Measurements from ENCODE around the gene UTP14A. TPM values are rescaled to one million over a fixed set of nuclear protein-coding genes. Genes with fewer than 3 reads are reported as not detected.

Gene UTP14A
- total RNA-seq, 1 experiment from 2014 or later = 20.2 TPM

DNA sequence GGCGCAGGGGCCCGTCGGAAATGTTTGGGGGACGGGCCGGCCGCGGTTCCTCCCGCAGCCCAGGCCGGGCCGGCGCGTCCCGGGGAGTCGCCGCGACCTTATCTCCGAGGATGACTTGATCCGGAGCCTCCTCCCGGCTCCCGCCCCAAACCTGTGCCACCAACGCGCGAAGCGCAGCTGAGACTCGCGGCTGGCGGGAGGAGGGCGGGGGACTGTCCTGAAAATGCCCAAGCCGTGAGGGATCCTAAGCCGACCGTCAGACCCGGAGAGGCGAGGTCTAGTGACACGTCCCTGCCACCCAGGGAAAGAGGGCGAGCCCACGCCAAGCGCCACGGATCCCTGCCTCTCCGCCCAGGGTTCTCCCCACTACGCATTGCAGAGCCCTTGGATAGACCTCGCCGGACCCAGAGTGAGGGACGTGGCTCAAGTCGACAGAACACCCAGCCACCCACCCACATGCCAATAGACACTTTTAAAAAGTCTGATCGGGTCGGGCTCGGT, 26.9 kb downstream of the UTP14A start:
- Histone ChIP-seq H3K79me2 (ENCODE audit: low read length) (no peaks in the 10 kb centered on the region), H3K27ac (ENCODE audit: low read length) (no peak overlapping the region), H4K20me1 (ENCODE audit: low read length) (no peaks in the 10 kb centered on the region), H3K4me3 (ENCODE audit: low read length) (peak overlapping the region; percentile 60), H3K36me3 (ENCODE audit: low read depth, low read length) (no peaks in the 10 kb centered on the region; the same call in 1 of the 2 replicates), H3K9ac (ENCODE audit: low read length) (peak overlapping the region; percentile 27; the same call in 1 of the 2 replicates), H3K9me3 (ENCODE audit: low read length) (no peaks in the 10 kb centered on the region), H3F3A (ENCODE audit: low read length, unreplicated experiment) (no peaks in the 10 kb centered on the region), H3K9me2 (replicated peaks; ENCODE audit: low read length) (no peaks in the 10 kb centered on the region), H3K27me3 (ENCODE audit: low read length) (no peaks in the 10 kb centered on the region), H3K4me2 (ENCODE audit: low read length) (peak overlapping the region; percentile 80), H2AFZ (ENCODE audit: low read length) (peak overlapping the region; percentile 68; the same call in 1 of the 2 replicates), H3K4me1 (ENCODE audit: insufficient read depth, low read length) (no peaks in the 10 kb centered on the region)
- CTCF ChIA-PET = no interaction called here
- POLR2A ChIA-PET (ENCODE audit: unreplicated experiment) = no interaction called here
- ATAC-seq (peak; percentile 1; the same call in 1 of the 2 replicates), DNase-seq (peak; percentile 7)
- no TSS peak for BruUV-seq (replicated peaks)
- no peak for TF ChIP-seq CTCF (conservative IDR thresholded peaks at IDR 0.05; ENCODE audit: low read depth, low read length)
- TF ChIP-seq EZH2phosphoT487 (IDR thresholded peaks at IDR 0.05; ENCODE audit: borderline replicate concordance, low read length) = no peak
- intact Hi-C loops (cut with micrococcal nuclease) = no loop called here

DNA sequence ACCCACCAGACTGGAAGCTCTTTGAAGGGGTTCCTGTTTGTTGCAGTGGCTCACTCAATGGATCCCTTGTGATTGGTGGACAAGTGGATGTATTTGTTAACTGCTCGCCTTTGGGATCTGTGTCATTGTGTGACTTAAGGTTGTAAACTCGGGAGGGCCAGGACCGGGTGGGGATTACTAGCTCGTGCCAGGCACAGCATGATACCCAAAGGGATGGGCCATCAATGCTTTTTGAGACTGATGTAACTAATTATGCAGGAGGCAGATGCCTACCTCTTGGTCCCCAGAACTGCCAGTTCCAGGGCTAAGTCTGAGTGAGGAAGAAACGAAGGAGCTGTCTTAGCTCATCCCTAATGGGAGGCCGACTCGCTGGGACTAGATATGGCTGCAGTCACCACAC, 27.7 kb downstream of the UTP14A start:
- intact Hi-C loops (cut with micrococcal nuclease) = no loop called here
- POLR2A ChIA-PET (ENCODE audit: unreplicated experiment) = no interaction called here

More for the DNA sequence above, 27.7 kb downstream of the UTP14A start:
- no peaks in the 10 kb centered on the region for H4K20me1 ChIP-seq (ENCODE audit: low read length)
- H3K9me2 ChIP-seq (replicated peaks; ENCODE audit: low read length) = no peaks in the 10 kb centered on the region
- ATAC-seq (no peak), DNase-seq (no peak)
- H3K79me2 ChIP-seq (ENCODE audit: low read length) = no peaks in the 10 kb centered on the region
- H3K4me2 ChIP-seq (ENCODE audit: low read length) = no peak overlapping the region
- H3K36me3 ChIP-seq (ENCODE audit: low read depth, low read length) = no peaks in the 10 kb centered on the region; the same call in 1 of the 2 replicates
- H3F3A ChIP-seq (ENCODE audit: low read length, unreplicated experiment) = no peaks in the 10 kb centered on the region
- no peaks in the 10 kb centered on the region for H3K27me3 ChIP-seq (ENCODE audit: low read length)
- H3K27ac ChIP-seq (ENCODE audit: low read length) = no peak overlapping the region
- no peak overlapping the region for H3K4me3 ChIP-seq (ENCODE audit: low read length)
- BruUV-seq (replicated peaks) = no TSS peak
- no peaks in the 10 kb centered on the region for H3K9me3 ChIP-seq (ENCODE audit: low read length)
- CTCF ChIA-PET = interaction anchor here (0.6 kb wide), 1 partner anchor 146 kb away, joined by 3 read pairs; no protein-coding TSS in a partner anchor
- H2AFZ ChIP-seq (ENCODE audit: low read length) = no peak overlapping the region
- no peak overlapping the region for H3K9ac ChIP-seq (ENCODE audit: low read length)
- H3K4me1 ChIP-seq (ENCODE audit: insufficient read depth, low read length) = no peaks in the 10 kb centered on the region
- TF ChIP-seq CTCF (conservative IDR thresholded peaks at IDR 0.05; ENCODE audit: low read depth, low read length) (no peak), EZH2phosphoT487 (IDR thresholded peaks at IDR 0.05; ENCODE audit: borderline replicate concordance, low read length) (no peak), EZH2 (IDR thresholded peaks at IDR 0.05; ENCODE audit: low read length, unreplicated experiment) (no peak)
